HG02571 (cell line): ENCODE results near the gene USP9Y.
"Not testable (repeated sequence)": the region's sequence is repeated elsewhere in the genome, so short reads cannot be mapped to it uniquely, and the experiment has no call there.

Experiments
- ATAC-seq: cut with Tn5 transposase; IDR thresholded peaks from one replicate; pipeline ENCODE4 v1.9.1; 2021; ENCODE audit warnings: mild to moderate bottlenecking, moderate library complexity; ENCODE audit not compliant: unreplicated experiment

USP9Y gene, protein sequence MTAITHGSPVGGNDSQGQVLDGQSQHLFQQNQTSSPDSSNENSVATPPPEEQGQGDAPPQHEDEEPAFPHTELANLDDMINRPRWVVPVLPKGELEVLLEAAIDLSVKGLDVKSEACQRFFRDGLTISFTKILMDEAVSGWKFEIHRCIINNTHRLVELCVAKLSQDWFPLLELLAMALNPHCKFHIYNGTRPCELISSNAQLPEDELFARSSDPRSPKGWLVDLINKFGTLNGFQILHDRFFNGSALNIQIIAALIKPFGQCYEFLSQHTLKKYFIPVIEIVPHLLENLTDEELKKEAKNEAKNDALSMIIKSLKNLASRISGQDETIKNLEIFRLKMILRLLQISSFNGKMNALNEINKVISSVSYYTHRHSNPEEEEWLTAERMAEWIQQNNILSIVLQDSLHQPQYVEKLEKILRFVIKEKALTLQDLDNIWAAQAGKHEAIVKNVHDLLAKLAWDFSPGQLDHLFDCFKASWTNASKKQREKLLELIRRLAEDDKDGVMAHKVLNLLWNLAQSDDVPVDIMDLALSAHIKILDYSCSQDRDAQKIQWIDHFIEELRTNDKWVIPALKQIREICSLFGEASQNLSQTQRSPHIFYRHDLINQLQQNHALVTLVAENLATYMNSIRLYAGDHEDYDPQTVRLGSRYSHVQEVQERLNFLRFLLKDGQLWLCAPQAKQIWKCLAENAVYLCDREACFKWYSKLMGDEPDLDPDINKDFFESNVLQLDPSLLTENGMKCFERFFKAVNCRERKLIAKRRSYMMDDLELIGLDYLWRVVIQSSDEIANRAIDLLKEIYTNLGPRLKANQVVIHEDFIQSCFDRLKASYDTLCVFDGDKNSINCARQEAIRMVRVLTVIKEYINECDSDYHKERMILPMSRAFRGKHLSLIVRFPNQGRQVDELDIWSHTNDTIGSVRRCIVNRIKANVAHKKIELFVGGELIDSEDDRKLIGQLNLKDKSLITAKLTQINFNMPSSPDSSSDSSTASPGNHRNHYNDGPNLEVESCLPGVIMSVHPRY (N-terminal part only)

DNA sequence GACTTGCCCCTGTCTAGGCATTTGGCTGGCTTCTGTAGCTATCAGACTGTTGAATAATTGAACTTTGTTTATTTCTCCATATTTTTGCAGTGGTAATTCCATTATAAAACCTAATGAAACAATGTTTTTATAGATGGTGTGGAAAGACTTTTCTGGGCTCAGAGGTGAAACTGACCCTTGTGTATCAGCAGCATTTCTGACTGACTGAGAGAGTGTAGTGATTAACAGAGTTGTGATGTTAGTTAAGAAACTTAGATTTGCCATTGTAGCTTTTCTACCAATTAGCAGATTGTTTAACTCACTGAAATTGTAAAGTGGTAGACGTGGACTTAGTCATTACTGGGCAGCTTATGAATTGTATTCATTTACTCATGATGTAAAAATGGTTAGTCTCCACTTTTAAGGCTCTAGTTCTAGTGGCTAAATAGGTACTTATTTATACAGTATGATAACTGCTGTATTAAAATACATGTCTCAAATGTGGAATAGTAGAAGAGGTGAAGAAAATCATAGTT lies at the start of gene USP9Y:
USP9Y (plus strand) TSS at position 51 of the 515 bp plus-strand sequence. CDS start 8,217 bp downstream, outside the sequence.
- ATAC-seq = no peak

DNA sequence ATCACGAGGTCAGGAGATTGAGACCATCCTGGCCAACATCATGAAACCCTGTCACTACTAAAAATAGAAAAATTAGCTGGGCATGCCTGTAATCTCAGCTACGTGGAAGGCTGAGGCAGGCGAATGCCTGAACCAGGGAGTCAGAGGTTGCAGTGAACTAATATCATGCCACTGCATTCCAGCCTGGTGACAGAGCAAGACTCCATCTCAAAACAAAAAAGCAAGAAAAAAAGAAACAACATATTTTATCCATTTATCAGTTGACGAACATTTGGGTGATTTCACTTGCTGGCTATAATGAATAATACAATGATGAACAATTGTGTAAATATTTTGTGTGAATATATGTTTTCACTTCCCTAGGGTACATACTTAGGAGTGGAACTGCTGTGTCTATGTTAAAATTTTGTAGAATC lies 49.4 kb upstream of the USP9Y start:
- no peak for ATAC-seq

DNA sequence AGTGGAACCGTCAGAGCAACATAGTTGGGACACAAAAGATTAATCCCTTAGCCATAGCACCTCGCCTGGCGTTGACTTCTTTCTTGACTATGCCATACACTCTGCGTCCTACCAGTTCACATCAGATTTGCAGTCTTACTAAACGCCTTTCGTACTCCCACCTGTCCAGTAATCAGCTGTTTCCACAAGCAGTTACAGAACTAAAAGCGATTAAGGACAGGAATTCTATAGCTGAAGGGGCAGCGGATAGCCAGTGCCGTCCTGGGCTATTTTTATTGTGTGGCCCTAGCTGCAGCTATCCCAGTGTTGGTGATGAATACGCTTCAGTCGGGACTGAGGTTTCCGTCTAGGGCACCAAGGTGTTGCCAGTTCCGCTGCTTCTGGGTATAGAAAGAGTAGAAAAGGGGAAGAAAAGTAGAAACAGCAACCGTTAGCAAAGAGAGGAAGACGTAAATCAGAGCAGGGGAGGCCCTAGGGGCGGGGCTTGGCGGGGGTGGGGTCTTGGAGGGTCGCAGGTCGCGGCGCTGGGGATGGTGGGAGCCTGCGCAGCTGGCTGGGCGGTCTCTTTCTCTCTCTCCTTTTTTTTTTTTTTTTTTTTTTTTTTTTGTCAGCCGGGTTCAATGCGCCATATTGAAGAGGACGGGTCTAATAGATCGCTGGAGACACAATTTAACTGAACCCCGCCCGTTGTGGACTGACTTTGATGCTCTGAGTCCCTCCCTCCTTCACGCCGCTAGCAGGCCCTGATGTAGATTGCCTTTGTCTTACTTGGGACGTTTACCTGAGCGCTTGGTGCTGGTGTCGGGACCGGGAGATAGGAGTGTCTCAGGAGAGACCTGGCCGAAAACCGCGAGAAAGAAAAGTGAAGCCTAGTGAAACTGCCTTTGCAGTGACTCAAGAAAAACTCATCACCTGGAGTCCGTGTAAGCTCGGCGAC lies 39.0 kb upstream of the USP9Y start:
- no peak for ATAC-seq

DNA sequence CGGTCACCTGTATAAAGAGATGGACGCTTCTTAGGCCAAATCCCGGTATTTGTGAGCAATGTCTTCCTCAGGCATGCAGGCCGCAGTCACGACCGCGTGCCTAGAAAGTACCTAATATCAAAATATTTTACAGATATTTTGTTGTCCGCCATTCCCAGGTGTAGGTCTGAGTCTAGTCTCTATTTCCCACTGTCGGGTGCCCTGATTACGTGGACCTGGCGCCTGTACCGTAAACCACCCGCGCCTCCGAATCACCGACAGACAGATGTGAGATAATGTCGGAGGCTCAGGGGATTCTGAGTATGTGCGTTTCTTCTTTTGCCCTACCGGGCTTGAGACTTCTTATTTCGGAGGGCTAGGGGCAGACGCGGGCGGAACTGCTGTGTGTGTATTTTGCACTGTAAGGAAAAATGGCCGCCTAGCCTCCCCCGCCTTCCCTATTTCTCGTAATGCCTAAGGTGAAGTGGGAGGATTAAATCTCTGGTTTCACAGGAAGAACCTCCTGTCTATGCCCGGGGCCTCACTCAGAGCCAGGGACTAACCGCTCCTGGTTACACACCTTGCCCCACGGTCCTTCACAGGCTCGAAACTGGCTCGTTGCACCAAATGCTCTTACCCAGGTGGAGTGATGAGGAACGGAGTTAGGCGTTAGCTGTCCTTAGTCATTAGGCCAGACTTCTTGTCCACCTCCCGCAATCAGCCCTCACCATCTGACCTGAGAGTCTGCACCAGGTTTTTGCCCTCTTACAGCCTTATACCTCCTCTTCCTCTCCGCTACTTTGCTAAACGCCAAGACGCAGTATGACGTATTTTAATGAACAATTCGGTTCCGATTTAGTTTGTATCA lies 38.1 kb upstream of the USP9Y start:
- ATAC-seq = no peak

DNA sequence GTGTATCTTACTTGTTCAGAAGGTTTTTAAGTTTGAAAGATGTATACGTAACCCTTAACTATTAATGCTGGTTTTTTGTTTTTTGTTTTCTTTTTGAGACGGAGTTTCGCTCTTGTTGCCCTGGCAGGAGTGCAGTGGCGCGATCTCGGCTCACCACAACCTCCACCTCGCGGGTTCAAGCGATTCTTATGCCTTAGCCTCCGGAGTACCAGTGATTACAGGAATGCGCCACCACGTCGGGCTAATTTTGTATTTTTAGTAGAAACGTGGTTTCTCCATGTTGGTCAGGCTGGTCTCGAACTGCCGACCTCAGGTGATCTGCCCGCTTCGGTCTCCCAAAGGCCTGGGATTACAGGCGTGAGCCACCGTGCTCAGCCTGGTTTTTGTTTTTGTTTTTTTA lies 37.2 kb upstream of the USP9Y start:
- ATAC-seq = not testable (repeated sequence)

DNA sequence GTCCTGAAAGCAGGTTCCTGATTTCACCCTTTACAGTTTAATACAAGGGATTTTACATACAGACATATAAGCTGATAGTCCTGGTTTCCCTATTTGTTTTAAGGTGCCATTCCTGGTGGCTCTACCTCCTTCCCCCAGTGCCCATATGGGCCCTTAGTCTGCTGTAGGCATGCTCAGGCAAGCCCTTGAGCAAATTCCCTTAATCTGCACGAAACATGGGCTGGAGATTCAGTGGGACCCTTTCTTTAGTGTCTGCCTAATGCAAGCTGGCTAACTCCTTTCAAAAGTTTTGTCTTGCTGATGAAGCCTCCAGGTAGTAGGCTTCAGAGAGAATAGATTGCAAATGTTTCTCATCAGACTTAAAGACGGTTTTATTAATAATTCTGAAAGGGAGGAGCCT lies 22.9 kb upstream of the USP9Y start:
- no peak for ATAC-seq

DNA sequence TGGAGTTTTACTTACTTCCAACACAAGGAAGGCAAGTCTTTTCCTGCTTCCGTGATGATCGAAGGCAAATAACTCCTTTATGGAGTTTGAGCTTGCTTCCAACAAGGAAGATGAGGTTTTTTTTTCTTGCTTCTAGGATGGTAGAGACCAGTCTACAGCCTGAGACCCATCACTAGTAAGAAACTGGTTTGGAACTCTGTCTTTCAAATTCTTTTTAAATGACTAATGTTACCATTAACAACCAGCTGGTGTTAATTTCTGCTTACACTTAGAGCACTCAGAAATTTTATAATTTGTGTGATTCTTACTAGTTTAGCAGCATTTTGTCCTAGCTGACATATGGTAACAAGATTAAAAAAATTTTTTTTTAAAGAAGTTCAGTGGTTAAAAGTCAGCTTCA lies 19.5 kb upstream of the USP9Y start:
- no peak for ATAC-seq

DNA sequence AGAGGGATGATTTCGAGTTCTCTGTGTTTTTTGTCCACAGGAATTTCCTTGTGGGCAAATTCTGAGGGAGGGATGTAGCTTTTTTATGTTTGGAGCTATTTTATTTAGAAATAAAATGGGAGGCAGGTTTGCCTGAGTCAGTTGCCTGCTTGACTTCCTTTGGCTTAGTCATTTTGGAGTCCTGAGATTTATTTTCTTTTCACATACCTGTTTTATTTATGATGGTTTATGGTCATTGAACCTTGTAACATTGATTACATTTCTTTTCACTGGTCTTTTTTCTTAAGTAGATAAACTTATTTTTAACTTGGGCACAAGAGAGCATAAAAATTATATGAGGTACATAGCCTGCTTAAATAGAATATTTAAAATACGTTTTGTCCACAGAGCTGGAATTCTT lies 12.7 kb upstream of the USP9Y start:
- no peak for ATAC-seq

DNA sequence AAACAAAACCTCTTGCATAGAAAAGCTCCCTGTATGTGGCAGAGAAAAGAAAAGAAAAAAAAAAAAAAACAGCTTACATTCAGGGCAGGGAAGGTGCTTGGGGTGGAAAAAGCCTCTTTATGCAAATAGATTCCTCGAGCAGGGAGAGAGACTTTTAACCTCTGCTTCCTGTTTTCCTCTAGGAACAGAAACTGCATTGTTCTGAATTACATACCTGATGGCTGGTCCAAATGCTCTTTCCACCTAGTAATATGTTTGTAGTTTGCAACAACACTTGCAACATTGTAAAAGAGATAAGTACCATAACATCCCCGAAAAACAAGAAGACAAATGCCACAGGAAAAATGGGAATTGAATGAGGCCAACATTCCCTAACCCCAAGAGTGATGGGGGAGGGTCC lies 944 bp upstream of the USP9Y start:
- no peak for ATAC-seq

DNA sequence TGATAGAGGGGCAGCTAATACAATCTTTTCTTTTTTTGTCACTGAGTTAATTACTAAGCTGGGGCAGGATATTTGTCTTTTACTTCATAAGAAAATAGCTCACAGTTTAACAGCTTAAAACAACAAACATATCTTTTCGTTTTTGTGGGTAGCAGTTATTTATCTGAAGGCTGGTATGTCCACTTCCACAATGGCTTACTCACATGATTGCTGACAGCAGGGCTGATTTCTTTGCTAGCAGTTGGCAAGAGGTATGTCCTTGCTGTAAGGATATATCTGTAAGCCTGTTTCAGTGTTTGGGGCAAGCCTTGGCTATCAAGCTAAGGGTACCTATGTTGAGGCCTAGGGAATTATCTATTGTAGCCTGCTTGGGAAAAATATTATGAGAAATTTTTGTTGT lies 1.1 kb downstream of the USP9Y start:
- ATAC-seq = no peak

DNA sequence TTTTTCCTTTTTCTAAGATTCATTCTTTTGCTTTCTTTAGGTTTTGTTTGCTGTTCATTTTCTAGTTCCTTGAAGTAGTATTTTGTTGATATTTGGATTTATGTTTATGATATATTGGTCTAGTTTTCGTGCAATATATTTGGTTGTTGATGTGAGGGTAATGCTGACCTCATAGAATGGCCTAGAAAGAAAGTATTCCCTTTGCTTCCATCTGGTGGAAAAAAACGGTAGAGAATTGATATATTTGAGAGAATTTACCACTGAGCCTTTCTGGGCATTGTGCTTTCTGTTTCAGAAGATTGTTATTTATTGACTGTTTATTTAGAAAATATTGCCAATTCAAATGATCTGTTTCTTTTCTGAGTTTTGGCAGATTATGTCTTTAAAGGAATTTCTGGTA lies 9.4 kb downstream of the USP9Y start:
- no peak for ATAC-seq

DNA sequence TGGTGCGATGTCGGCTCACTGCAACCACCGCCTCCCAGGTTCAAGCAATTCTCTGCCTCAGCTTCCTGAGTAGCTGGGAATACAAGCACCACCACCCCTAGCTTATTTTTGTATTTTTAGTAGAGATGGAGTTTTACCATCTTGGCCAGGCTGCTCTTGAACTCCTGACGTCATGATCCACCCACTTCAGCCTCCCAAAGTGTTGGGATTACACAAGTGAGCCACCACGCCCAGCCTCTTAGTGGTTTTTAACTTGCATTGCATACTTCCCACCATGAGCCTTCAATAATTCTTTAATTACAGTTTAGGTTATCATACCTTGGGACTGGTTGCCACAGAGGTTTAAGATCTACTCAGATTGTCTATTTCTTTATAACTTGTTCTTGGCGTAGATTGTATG lies 14.3 kb downstream of the USP9Y start:
- ATAC-seq = no peak

DNA sequence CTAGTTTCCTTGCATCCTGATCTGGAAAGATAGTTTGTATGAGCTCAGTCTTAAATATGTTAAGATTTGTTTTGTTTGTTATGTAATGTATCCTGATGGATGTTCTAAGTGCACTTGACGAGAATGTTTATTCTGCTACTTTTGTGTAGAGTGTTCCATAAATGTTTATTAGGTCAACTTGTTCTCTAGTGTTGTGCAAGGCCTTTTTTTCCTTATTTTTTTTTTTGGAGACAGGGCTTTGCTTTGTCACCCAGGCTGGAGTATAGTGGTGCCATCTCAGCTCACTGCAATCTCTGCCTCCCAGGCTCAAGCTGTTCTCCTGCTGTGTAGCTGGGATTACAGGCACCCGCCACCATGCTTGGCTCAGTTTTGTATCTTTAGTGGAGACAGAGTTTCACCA lies 28.7 kb downstream of the USP9Y start:
- no peak for ATAC-seq

DNA sequence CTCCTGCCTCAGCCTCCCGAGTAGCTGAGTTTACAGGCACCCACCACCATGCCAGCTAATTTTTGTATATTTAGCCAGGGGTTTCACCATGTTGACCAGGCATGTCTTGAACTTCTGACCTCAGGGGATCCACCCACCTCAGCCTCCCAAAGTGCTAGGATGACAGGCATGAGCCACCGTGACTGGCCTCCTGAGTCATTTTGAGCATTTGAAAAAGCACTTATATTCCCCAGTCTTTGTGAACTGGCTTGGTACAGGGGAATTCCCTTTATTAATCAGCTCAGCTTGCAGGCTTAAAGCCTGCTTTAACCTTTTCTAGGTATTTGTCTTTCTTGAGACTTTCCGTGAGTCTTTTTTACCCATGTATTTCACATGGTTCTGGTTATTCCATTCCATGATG lies 32.6 kb downstream of the USP9Y start:
- ATAC-seq = no peak

DNA sequence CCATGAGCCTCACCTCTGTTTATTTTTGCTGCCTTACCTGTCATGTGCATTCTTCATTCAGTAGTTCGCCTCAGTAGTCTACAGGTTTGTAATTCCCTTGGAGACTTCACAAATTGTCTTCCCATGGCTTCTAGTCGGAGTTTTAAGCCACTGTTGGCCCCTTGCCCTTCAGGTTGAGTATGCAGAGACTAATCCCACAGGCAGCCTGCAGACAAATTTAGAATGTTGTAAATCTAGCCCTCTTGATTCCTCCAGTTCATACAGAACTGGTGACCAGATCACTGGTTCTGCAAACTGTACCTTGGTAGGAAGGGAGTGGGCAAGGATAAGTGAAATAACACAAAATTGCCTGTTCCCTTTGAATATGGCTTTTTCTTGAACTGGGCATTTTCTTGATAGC lies 33.0 kb downstream of the USP9Y start:
- ATAC-seq = no peak

DNA sequence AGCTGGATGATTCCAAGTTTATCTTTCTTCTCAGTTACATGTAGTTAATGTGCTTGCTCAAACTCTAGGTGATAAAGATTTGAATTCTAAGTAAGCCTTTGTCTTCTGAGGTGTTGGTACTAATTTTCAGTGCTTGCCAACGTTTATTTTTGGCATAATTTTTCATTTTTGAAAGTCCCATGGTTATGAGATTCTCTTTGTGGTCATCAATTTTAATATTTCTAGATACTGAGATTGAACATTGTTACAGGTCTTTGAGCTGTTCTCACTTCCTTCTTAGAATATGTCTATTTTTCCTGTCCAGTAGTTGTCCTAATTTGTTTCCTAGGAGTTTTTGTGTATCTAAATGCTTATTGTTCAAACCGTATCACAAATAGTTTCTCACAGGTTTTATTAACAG lies 40.4 kb downstream of the USP9Y start:
- ATAC-seq = no peak

DNA sequence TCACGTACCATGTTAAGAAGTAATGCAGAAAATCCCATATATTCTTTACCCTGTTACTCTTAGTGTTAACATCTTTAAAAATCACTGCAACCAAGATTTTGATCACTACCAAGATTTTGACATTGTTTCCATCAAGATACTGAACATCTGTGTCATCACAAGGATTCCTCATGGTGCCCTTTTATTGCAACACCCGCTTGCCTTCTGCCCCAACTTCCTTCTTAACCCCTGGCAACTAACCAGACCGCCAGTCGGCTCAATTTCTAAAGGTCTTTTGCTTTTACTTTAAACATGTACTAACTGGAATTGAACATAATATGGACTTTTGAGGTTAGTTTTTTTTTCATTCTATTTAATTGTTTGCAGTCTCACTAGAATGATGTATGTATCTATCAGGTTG lies 41.7 kb downstream of the USP9Y start:
- ATAC-seq = no peak

DNA sequence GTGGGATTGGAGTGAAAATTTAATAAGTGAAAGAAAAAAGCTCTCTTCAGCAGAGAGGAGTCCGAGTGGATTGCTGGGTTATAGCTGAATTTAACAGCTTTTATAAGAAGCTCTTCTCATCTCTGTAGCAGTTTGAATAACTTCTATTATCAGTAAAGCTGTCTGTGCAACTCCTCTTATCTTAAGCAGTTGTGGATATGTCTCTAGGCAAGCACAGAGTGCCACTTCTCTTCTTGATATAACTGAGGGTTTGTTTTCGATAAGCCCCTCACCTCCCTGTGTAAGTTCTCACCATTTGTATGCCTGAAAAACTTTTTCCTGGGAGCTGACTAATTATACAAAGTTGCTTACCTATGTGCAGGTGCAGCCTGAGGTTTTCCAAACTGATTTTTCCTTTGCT lies 43.1 kb downstream of the USP9Y start:
- no peak for ATAC-seq

DNA sequence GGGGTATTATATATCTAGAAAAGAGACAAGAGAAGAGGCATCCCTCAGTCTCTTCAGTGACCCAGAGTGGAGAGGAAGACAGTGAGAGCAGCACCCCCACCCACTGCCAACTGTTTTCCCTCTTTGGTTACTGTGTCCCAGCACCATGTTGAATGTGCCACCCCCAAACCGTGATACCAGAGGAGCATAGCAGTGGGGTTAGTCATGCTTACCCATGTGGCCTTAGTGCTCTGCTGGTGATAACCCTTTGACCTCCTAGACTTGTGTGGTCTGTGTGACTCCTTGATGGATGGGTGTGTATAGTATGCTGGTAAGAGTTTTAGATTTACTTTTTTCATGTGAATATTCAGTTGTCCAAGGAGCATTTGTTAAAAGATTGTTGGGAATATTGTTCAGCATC lies 48.3 kb downstream of the USP9Y start:
- no peak for ATAC-seq

DNA sequence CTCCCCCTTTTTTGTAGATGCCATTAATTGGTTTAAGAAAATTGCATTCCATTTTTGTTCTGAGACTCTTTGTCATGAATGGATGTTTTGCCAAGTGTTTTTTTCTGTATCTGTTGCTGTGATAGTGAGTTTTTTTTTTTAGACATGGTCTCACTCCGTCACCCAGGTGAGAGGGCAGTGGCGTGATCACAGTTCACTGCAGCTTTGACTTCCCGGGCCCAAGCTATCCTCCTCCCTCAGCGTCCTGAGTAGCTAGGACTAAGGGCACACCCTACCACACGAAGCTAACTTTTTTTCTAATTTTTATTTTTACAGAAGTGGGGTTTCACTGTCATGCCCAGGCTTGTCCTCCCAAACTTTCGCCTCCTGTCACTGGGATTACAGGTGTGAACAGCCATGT lies 51.8 kb downstream of the USP9Y start:
- no peak for ATAC-seq
